ENCODE results near the gene PSMA8. TPM values are rescaled to one million over a fixed set of nuclear protein-coding genes. Genes with fewer than 3 reads are reported as not detected.

PSMA8 gene
- 0.29 TPM in 1 of 2 replicates, not detected in the other for total RNA-seq
- long read RNA-seq, partial matches to known transcripts = 0 of 1 reads
- long read RNA-seq, other reads (novel, unspliced or antisense) = 0 of 1 reads

DNA sequence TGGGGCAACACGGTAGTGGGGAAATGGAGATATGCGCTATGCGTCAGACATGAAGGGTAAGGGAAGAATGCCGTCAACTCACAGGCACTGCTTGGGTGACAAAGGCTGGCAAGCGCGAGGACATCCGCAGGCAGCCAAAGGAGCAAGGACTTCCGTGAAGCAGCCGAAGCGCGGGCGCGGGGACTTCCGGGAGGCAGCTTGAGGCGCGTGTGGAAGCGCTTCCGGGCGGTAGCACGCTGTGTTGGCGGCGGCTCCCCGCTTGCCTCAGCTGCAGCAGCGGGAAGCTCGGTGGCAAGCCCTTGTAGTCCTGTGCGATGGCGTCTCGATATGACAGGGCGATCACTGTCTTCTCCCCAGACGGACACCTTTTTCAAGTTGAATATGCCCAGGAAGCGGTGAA, at the start of gene PSMA8:
Gene PSMA8 (plus strand): TSS at position 218 of the 400 bp plus-strand sequence. CDS start 97 bp downstream, at position 315.
- DNase-seq (ENCODE audit: low spot score, unreplicated experiment) = no peak
- TF ChIP-seq, protein P1, sequence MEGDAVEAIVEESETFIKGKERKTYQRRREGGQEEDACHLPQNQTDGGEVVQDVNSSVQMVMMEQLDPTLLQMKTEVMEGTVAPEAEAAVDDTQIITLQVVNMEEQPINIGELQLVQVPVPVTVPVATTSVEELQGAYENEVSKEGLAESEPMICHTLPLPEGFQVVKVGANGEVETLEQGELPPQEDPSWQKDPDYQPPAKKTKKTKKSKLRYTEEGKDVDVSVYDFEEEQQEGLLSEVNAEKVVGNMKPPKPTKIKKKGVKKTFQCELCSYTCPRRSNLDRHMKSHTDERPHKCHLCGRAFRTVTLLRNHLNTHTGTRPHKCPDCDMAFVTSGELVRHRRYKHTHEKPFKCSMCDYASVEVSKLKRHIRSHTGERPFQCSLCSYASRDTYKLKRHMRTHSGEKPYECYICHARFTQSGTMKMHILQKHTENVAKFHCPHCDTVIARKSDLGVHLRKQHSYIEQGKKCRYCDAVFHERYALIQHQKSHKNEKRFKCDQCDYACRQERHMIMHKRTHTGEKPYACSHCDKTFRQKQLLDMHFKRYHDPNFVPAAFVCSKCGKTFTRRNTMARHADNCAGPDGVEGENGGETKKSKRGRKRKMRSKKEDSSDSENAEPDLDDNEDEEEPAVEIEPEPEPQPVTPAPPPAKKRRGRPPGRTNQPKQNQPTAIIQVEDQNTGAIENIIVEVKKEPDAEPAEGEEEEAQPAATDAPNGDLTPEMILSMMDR (IDR thresholded peaks at IDR 0.05; ENCODE audit: unreplicated experiment) = no peak
- Mint-ChIP-seq H3K9me3 (ENCODE audit: low read depth) (no peaks in the 10 kb centered on the region), H3K4me3 (ENCODE audit: low read depth) (peak within 1 kb of the TSS; percentile 55), H3K4me1 (ENCODE audit: low read depth) (no peaks in the 10 kb centered on the region), H3K36me3 (ENCODE audit: insufficient read depth) (no peaks in the 10 kb centered on the region), H3K27ac (no peak within 1 kb of the TSS), H3K27me3 (peaks cover 10% of the 10 kb centered on the region)

GRCh38 chr18:26085056-26085455, 48.6 kb upstream of the PSMA8 start:
- Mint-ChIP-seq H3K9me3 (ENCODE audit: low read depth) (no peaks in the 10 kb centered on the region), H3K27me3 (no peaks in the 10 kb centered on the region), H3K36me3 (ENCODE audit: insufficient read depth) (peaks cover 12% of the 10 kb centered on the region), H3K4me3 (ENCODE audit: low read depth) (no peak overlapping the region), H3K4me1 (ENCODE audit: low read depth) (peaks cover 12% of the 10 kb centered on the region), H3K27ac (no peak overlapping the region)
- no peak for DNase-seq (ENCODE audit: low spot score, unreplicated experiment)
- TF ChIP-seq, protein P1 (IDR thresholded peaks at IDR 0.05; ENCODE audit: unreplicated experiment) = no peak

GRCh38 chr18:26086959-26087358, 46.7 kb upstream of the PSMA8 start:
- no peak for DNase-seq (ENCODE audit: low spot score, unreplicated experiment)

DNA sequence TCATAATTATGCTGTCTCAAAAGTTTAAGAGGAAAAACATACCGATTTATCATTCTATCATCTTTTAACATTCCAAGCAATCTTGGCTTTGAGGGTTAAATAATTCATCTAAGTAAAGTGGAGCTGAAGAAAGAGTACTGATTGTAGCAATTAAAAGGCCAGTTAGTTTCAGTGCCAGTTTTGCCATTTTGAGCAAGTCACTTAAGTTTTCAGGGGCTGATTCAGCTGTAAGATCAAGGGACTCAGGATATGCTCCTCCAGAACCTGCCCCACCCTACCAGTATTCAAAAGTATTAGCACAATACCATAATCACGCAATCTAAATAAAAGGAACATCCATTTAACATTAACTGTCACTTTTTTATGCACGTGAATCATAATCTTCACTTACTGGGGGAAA, 45.2 kb upstream of the PSMA8 start:
- peak overlapping the region; percentile 95 for H3K27ac Mint-ChIP-seq
- H3K36me3 Mint-ChIP-seq (ENCODE audit: insufficient read depth) = peaks cover 4% of the 10 kb centered on the region

More at GRCh38 chr18:26086959-26087358, 46.7 kb upstream of the PSMA8 start:
- Mint-ChIP-seq H3K4me3 (ENCODE audit: low read depth) (no peak overlapping the region), H3K4me1 (ENCODE audit: low read depth) (peaks cover 16% of the 10 kb centered on the region), H3K9me3 (ENCODE audit: low read depth) (no peaks in the 10 kb centered on the region), H3K36me3 (ENCODE audit: insufficient read depth) (peaks cover 5% of the 10 kb centered on the region), H3K27ac (no peak overlapping the region), H3K27me3 (no peaks in the 10 kb centered on the region)
- TF ChIP-seq, protein P1 (IDR thresholded peaks at IDR 0.05; ENCODE audit: unreplicated experiment) = no peak

GRCh38 chr18:26089293-26090129, 44.2 kb upstream of the PSMA8 start:
- Mint-ChIP-seq H3K4me3 (ENCODE audit: low read depth) (peak overlapping the region; percentile 96), H3K27me3 (no peaks in the 10 kb centered on the region), H3K36me3 (ENCODE audit: insufficient read depth) (peaks cover 3% of the 10 kb centered on the region), H3K27ac (peak overlapping the region; percentile 95), H3K9me3 (ENCODE audit: low read depth) (no peaks in the 10 kb centered on the region), H3K4me1 (ENCODE audit: low read depth) (peaks cover 16% of the 10 kb centered on the region)
- peak; percentile 55 for DNase-seq (ENCODE audit: low spot score, unreplicated experiment)
- TF ChIP-seq, protein P1 (IDR thresholded peaks at IDR 0.05; ENCODE audit: unreplicated experiment) = no peak

More for the DNA sequence above, 45.2 kb upstream of the PSMA8 start:
- DNase-seq (ENCODE audit: low spot score, unreplicated experiment) = no peak
- peak overlapping the region; percentile 96 for H3K4me3 Mint-ChIP-seq (ENCODE audit: low read depth)
- no peaks in the 10 kb centered on the region for H3K9me3 Mint-ChIP-seq (ENCODE audit: low read depth)
- peaks cover 16% of the 10 kb centered on the region for H3K4me1 Mint-ChIP-seq (ENCODE audit: low read depth)
- H3K27me3 Mint-ChIP-seq = no peaks in the 10 kb centered on the region
- TF ChIP-seq, protein P1 (IDR thresholded peaks at IDR 0.05; ENCODE audit: unreplicated experiment) = no peak

All from progenitor cell of endocrine pancreas (in vitro differentiated cells).